ENCODE measurements around the gene PHF8. TPM values are rescaled to one million over a fixed set of nuclear protein-coding genes. Genes with fewer than 3 reads are reported as not detected.
A peak's percentile ranks its signal among the peaks of the same experiment; 100 is the strongest.

PHF8 gene
- total RNA-seq (19.6 and 20.2 TPM in 2 replicates), polyA plus RNA-seq (11.1 TPM in 2 replicates)

DNA sequence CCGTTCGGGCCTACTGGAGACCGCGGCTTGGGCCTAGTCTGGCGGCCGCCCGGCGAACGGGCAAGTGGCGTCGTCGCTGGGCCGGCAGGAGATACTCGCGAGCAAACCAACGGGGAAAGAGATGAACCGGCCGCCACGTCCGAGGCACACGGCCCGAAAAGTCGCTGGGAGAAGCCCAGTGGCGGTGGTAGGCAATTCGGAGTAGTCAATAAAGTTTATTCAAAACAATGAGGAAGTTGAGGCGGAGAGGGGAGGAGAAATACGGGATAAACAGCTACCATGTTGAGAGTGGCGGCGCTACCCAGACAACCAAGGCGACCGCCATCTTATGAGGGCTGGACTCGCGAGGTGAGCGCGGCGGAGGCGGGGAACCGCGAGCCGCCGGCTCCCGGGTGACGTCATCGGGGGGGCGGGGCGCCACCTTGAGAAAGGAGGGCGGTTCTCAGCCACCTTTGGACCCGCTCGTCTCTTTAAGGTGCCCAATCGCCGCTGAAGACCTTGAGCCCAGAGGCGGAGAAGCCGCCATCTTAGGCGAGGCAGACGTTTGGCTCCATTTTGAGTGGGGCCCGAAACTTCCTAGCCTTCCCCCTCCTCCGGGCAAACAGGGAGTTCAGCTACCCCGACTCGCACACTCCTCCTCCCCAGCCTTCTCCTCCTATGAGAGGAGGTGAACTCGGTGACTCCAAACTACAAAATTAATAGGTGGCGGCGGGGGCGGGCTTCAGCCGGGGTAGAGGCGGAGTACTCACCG lies at the start of gene PHF8:
Gene PHF8 (minus strand): TSS at position 348 of the 751 bp plus-strand sequence. CDS start 1,745 bp downstream, outside the sequence.
- Histone ChIP-seq H3K4me3 (peak within 1 kb of the TSS; percentile 46), H3K9me3 (ENCODE audit: low read depth) (no peaks in the 10 kb centered on the region), H3K4me1 (ENCODE audit: insufficient read depth) (peaks cover 4% of the 10 kb centered on the region), H3K36me3 (replicated peaks; ENCODE audit: insufficient read depth, low read depth) (no peaks in the 10 kb centered on the region), H3K27ac (peak within 1 kb of the TSS; percentile 96), H2AFZ (peak within 1 kb of the TSS; percentile 65), H4K20me1 (ENCODE audit: insufficient read depth, poor library complexity, severe bottlenecking) (no peaks in the 10 kb centered on the region), H3K4me2 (peak within 1 kb of the TSS; percentile 92), H3K27me3 (no peaks in the 10 kb centered on the region), H3K9me2 (replicated peaks; ENCODE audit: insufficient read depth) (no peaks in the 10 kb centered on the region), H3K79me2 (peaks cover 23% of the 10 kb centered on the region)
- WGBS (ENCODE audit: low lambda C conversion rate, missing lambda C conversion rate) = 45% methylated on average over 55 of the region's 66 CpGs
- TF ChIP-seq EZH2 (IDR thresholded peaks at IDR 0.05; ENCODE audit: borderline replicate concordance) (no peak), EZH2phosphoT487 (IDR thresholded peaks at IDR 0.05; ENCODE audit: low read depth, severe bottlenecking, unreplicated experiment) (no peak)
- TF ChIP-seq, protein P1, sequence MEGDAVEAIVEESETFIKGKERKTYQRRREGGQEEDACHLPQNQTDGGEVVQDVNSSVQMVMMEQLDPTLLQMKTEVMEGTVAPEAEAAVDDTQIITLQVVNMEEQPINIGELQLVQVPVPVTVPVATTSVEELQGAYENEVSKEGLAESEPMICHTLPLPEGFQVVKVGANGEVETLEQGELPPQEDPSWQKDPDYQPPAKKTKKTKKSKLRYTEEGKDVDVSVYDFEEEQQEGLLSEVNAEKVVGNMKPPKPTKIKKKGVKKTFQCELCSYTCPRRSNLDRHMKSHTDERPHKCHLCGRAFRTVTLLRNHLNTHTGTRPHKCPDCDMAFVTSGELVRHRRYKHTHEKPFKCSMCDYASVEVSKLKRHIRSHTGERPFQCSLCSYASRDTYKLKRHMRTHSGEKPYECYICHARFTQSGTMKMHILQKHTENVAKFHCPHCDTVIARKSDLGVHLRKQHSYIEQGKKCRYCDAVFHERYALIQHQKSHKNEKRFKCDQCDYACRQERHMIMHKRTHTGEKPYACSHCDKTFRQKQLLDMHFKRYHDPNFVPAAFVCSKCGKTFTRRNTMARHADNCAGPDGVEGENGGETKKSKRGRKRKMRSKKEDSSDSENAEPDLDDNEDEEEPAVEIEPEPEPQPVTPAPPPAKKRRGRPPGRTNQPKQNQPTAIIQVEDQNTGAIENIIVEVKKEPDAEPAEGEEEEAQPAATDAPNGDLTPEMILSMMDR (IDR thresholded peaks at IDR 0.05; ENCODE audit: poor library complexity) = no peak
- peak; percentile 96 for DNase-seq (ENCODE audit: low spot score)

DNA sequence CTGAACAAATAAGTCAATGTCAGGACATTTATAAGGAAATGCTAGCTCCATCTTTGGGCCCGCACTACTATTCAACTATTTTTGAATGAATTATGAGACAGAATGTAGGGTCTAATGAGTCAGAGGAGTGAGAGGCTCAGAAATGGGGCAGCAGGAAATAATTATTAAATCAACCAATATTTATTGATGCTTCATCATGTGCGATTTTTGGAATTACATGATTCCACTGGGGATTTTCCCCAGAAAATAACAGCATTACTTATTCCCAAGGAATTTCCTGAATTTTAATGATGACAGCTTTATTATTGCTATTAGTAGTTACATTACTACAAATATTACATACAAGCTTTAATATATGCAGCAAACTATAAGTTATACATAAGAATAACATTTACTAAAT lies 49.3 kb upstream of the PHF8 start:
- Histone ChIP-seq H2AFZ (no peak overlapping the region), H3K4me3 (no peak overlapping the region), H3K79me2 (no peaks in the 10 kb centered on the region), H4K20me1 (ENCODE audit: insufficient read depth, poor library complexity, severe bottlenecking) (no peaks in the 10 kb centered on the region), H3K27ac (no peak overlapping the region), H3K9me3 (ENCODE audit: low read depth) (no peaks in the 10 kb centered on the region), H3K36me3 (replicated peaks; ENCODE audit: insufficient read depth, low read depth) (no peaks in the 10 kb centered on the region), H3K4me1 (ENCODE audit: insufficient read depth) (no peaks in the 10 kb centered on the region), H3K4me2 (no peak overlapping the region), H3K9me2 (replicated peaks; ENCODE audit: insufficient read depth) (no peaks in the 10 kb centered on the region), H3K27me3 (no peaks in the 10 kb centered on the region)
- no peak for DNase-seq (ENCODE audit: low spot score)
- TF ChIP-seq EZH2 (IDR thresholded peaks at IDR 0.05; ENCODE audit: borderline replicate concordance) (no peak), EZH2phosphoT487 (IDR thresholded peaks at IDR 0.05; ENCODE audit: low read depth, severe bottlenecking, unreplicated experiment) (no peak)
- WGBS (ENCODE audit: low lambda C conversion rate, missing lambda C conversion rate) = 84% methylated on average over 2 of the region's 2 CpGs

DNA sequence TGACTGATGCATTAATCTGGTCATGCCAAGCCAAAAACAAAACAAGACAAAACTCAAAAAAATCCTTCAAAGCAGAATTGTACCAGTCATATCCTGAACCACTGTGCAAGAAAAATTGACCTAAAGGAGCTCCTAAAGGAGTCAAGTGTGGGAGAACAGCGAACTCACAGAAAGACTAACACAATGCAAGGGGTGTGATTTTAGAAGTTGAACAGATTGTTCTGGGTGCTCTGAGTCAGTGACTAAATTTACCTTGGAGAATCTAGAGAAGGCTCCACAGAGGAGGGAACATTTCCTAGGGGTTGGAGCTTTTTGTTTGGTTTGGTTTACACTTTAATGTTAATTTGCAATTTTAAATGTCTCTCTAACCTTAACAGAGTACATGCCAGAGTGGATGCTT lies 48.9 kb upstream of the PHF8 start:
- H3K36me3 ChIP-seq (replicated peaks; ENCODE audit: insufficient read depth, low read depth) = no peaks in the 10 kb centered on the region
- 68% methylated on average over 1 of the region's 1 CpG for WGBS (ENCODE audit: low lambda C conversion rate, missing lambda C conversion rate)
- H3K9me2 ChIP-seq (replicated peaks; ENCODE audit: insufficient read depth) = no peaks in the 10 kb centered on the region
- H3K27ac ChIP-seq = no peak overlapping the region
- H4K20me1 ChIP-seq (ENCODE audit: insufficient read depth, poor library complexity, severe bottlenecking) = no peaks in the 10 kb centered on the region
- H3K79me2 ChIP-seq = no peaks in the 10 kb centered on the region
- no peaks in the 10 kb centered on the region for H3K4me1 ChIP-seq (ENCODE audit: insufficient read depth)
- DNase-seq (ENCODE audit: low spot score) = no peak
- no peak overlapping the region for H3K4me3 ChIP-seq
- H3K9me3 ChIP-seq (ENCODE audit: low read depth) = no peaks in the 10 kb centered on the region
- H2AFZ ChIP-seq = no peak overlapping the region
- no peaks in the 10 kb centered on the region for H3K27me3 ChIP-seq
- TF ChIP-seq, protein P1 (IDR thresholded peaks at IDR 0.05; ENCODE audit: poor library complexity) = no peak
- TF ChIP-seq EZH2phosphoT487 (IDR thresholded peaks at IDR 0.05; ENCODE audit: low read depth, severe bottlenecking, unreplicated experiment) (no peak), EZH2 (IDR thresholded peaks at IDR 0.05; ENCODE audit: borderline replicate concordance) (no peak)
- no peak overlapping the region for H3K4me2 ChIP-seq

DNA sequence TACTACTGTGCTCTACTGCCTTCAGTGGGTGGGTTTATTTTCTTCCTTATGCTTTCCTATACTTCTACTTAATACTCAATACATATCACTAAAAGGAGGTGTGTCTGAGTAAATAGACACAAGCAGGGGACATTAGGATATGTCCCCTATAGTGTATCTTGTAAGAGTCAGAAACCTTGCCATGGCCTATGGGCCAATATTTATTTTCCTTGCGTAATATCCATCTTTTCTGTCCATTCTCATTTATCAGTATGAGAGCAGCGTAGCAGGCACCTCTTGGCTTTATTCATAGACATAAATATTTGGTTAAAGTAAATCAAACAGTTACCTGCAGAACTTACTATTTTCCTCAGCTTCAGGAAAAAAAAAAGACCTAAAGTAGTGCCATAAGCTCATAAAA lies 46.6 kb upstream of the PHF8 start:
- Histone ChIP-seq H3K9me3 (ENCODE audit: low read depth) (no peaks in the 10 kb centered on the region), H3K4me2 (no peak overlapping the region), H3K27me3 (no peaks in the 10 kb centered on the region), H3K36me3 (replicated peaks; ENCODE audit: insufficient read depth, low read depth) (no peaks in the 10 kb centered on the region), H3K27ac (no peak overlapping the region), H3K4me3 (no peak overlapping the region), H3K9me2 (replicated peaks; ENCODE audit: insufficient read depth) (no peaks in the 10 kb centered on the region), H3K4me1 (ENCODE audit: insufficient read depth) (no peaks in the 10 kb centered on the region), H4K20me1 (ENCODE audit: insufficient read depth, poor library complexity, severe bottlenecking) (no peaks in the 10 kb centered on the region), H2AFZ (no peak overlapping the region), H3K79me2 (no peaks in the 10 kb centered on the region)
- no peak for DNase-seq (ENCODE audit: low spot score)
- 66% methylated on average over 2 of the region's 2 CpGs for WGBS (ENCODE audit: low lambda C conversion rate, missing lambda C conversion rate)
- TF ChIP-seq, protein P1 (IDR thresholded peaks at IDR 0.05; ENCODE audit: poor library complexity) = no peak
- no peak for TF ChIP-seq EZH2phosphoT487 (IDR thresholded peaks at IDR 0.05; ENCODE audit: low read depth, severe bottlenecking, unreplicated experiment)
- TF ChIP-seq EZH2 (IDR thresholded peaks at IDR 0.05; ENCODE audit: borderline replicate concordance) = no peak

Measured in hepatocyte (in vitro differentiated cells).